OCI-LY7 (cell line): Measurements from ENCODE around the gene ATP5F1C. TPM values are rescaled to one million over a fixed set of nuclear protein-coding genes. Genes with fewer than 3 reads are reported as not detected.

ENCODE experiments used
- BruUV-seq: library from RNA; stranded (reverse); fragments of 400-500 nt; replicated peaks from 2 replicates; lab custom pipeline; 2021; lab: Mats Ljungman, UMichigan
- CTCF ChIA-PET: fragments of 300-600 bp; sonication (Branson Sonifier 250); formaldehyde crosslinking; loops from one replicate; lab custom pipeline; 2022; ENCODE audit warnings: antibody characterized with exemption; ENCODE audit not compliant: unreplicated experiment; lab: Charles Lee
- POLR2A ChIA-PET: fragments of 300-600 bp; sonication (Branson Sonifier 250); formaldehyde crosslinking; loops from one replicate; lab custom pipeline; 2022; ENCODE audit warnings: antibody characterized with exemption; lab: Charles Lee
- DNase-seq: peaks from one replicate; pipeline ENCODE4 v3.0.0-alpha.2; 2015; ENCODE audit warnings: low spot score
- H2AFZ ChIP-seq: fragments of 200-600 bp; sonication (generic), shearing (Covaris generic); 2 replicates; pipeline ENCODE4 v1.6.1; 2014; ENCODE audit warnings: mild to moderate bottlenecking, antibody characterized with exemption, low read length, moderate library complexity
- H3K27ac ChIP-seq: fragments of 200-600 bp; sonication (generic); 2 replicates; pipeline ENCODE4 v1.5.1; 2014; ENCODE audit warnings: mixed run types, low read depth, mild to moderate bottlenecking, moderate library complexity, low read length, inconsistent platforms; ENCODE audit not compliant: poor library complexity, severe bottlenecking
- H3K36me3 ChIP-seq: fragments of 200-600 bp; sonication (generic); 2 replicates; pipeline ENCODE4 v1.6.1; 2014; ENCODE audit warnings: mild to moderate bottlenecking, antibody characterized with exemption, low read length, moderate library complexity, mixed read lengths; ENCODE audit not compliant: insufficient read depth
- H3K4me1 ChIP-seq: fragments of 200-600 bp; sonication (generic); 2 replicates; pipeline ENCODE4 v1.5.1; 2014; ENCODE audit warnings: mild to moderate bottlenecking, low read length; ENCODE audit not compliant: insufficient read depth, poor library complexity, severe bottlenecking
- H3K4me2 ChIP-seq: fragments of 200-600 bp; sonication (generic); 2 replicates; pipeline ENCODE4 v1.6.1; 2014; ENCODE audit warnings: mild to moderate bottlenecking, low read length
- H3K4me3 ChIP-seq: fragments of 200-600 bp; sonication (generic); 2 replicates; pipeline ENCODE4 v1.5.1; 2014; ENCODE audit warnings: mild to moderate bottlenecking, low read depth, low read length; ENCODE audit not compliant: poor library complexity, severe bottlenecking
- H3K79me2 ChIP-seq: fragments of 200-600 bp; sonication (generic); 2 replicates; pipeline ENCODE4 v1.6.1; 2016; ENCODE audit warnings: low read depth, mild to moderate bottlenecking, low read length, moderate library complexity, mixed read lengths; ENCODE audit not compliant: insufficient read depth
- H3K9me2 ChIP-seq: fragments of 200-600 bp; sonication (generic); 2 replicates; pipeline ENCODE4 v1.6.1; 2016; ENCODE audit warnings: mild to moderate bottlenecking, low read length, mixed read lengths; ENCODE audit not compliant: insufficient read depth
- H3K9me3 ChIP-seq: fragments of 200-600 bp; sonication (generic); 2 replicates; pipeline ENCODE4 v1.6.1; 2014; ENCODE audit warnings: mild to moderate bottlenecking, mixed run types, low read length, mixed read lengths
- H4K20me1 ChIP-seq: fragments of 200-600 bp; sonication (generic); 2 replicates; pipeline ENCODE4 v1.6.1; 2014; ENCODE audit warnings: mild to moderate bottlenecking, antibody characterized with exemption, low read length, moderate library complexity, mixed read lengths; ENCODE audit not compliant: insufficient read depth
- CTCF ChIP-seq: fragments of 200-600 bp; sonication (generic); conservative IDR thresholded peaks from 2 replicates; pipeline ENCODE4 v1.5.1; 2014; ENCODE audit warnings: mild to moderate bottlenecking, antibody characterized with exemption, low read length, moderate library complexity, mixed read lengths
- EZH2phosphoT487 ChIP-seq: fragments of 200-600 bp; sonication (generic); IDR thresholded peaks from 2 replicates; pipeline ENCODE4 v1.6.1; 2018; ENCODE audit warnings: low read depth, borderline replicate concordance, mild to moderate bottlenecking, mixed run types, antibody characterized with exemption, low read length, moderate library complexity, mixed read lengths
- intact Hi-C: fragments of 100-400 bp; cut with micrococcal nuclease; formaldehyde crosslinking; loops from one replicate; pipeline ENCODE4 v1.10.0; 2022; ENCODE audit not compliant: unreplicated experiment
- total RNA-seq, 2 experiments: library from RNA; depleted of rRNA in 1 of 2; stranded (reverse); fragments of >200 nt in 1 of 2; shearing (Covaris generic) in 1 of 2; gene quantifications; 2 replicates each; pipeline ENCODE4 v1.2.3, GENCODE V29; 2014 to 2022

The ATP5F1C gene
- total RNA-seq, 2 experiments from 2014 or later: 242 to 283 TPM

DNA sequence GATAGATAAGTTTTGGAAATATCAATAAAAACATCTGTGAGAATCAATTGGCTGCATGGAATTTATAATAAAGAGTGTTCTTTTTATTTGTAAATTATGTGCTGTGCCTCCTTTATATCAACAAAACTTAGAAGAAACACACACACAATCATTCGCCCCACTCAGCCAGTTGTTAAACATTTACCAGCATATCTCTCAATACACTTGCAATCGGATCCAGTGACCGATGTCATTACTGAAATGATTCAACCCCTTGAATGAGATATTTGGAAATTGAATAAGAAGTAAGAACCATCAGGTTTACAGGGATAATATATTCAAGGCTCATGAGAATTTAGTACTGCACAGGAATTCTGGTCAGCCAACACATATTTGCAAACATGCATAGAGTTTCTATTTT, 65.9 kb downstream of the ATP5F1C start:
- BruUV-seq: no TSS peak
- no peaks in the 10 kb centered on the region for H3K36me3 ChIP-seq

GRCh38 chr10:7855205-7855604, 67.2 kb downstream of the ATP5F1C start:
- no peaks in the 10 kb centered on the region for H3K9me2 ChIP-seq
- no peaks in the 10 kb centered on the region for H3K36me3 ChIP-seq
- CTCF ChIA-PET: no interaction called here
- H3K4me2 ChIP-seq: no peak overlapping the region
- TF ChIP-seq EZH2phosphoT487: no peak
- TF ChIP-seq CTCF: no peak
- intact Hi-C loops: no loop called here
- no peak overlapping the region for H3K4me3 ChIP-seq
- H4K20me1 ChIP-seq: peaks cover 3% of the 10 kb centered on the region; the same call in 1 of the 2 replicates
- H3K9me3 ChIP-seq: no peaks in the 10 kb centered on the region
- DNase-seq: no peak
- no TSS peak for BruUV-seq
- POLR2A ChIA-PET: interaction anchor here (0.6 to 1.0 kb wide), 3 partner anchors 12 to 70 kb away, joined by 3 to 4 read pairs (median 3); no protein-coding TSS in a partner anchor
- no peaks in the 10 kb centered on the region for H3K79me2 ChIP-seq
- H2AFZ ChIP-seq: no peak overlapping the region
- H3K27ac ChIP-seq: no peak overlapping the region
- no peaks in the 10 kb centered on the region for H3K4me1 ChIP-seq

More for the DNA sequence above, 65.9 kb downstream of the ATP5F1C start:
- Histone ChIP-seq H3K4me3 (no peak overlapping the region), H3K9me3 (no peaks in the 10 kb centered on the region), H3K4me2 (no peak overlapping the region), H3K9me2 (no peaks in the 10 kb centered on the region), H4K20me1 (peaks cover 3% of the 10 kb centered on the region; the same call in 1 of the 2 replicates), H3K27ac (no peak overlapping the region), H3K79me2 (0 out of 2 replicates have a peak, but pooled peaks cover 3% of the 10 kb centered on the region), H3K4me1 (no peaks in the 10 kb centered on the region), H2AFZ (no peak overlapping the region)
- intact Hi-C loops: no loop called here
- DNase-seq: no peak
- TF ChIP-seq EZH2phosphoT487: no peak
- TF ChIP-seq CTCF: no peak
- POLR2A ChIA-PET: no interaction called here
- CTCF ChIA-PET: no interaction called here

GRCh38 chr10:7856678-7857077, 68.7 kb downstream of the ATP5F1C start:
- Histone ChIP-seq H3K9me3 (peaks cover 4% of the 10 kb centered on the region), H3K79me2 (no peaks in the 10 kb centered on the region), H2AFZ (no peak overlapping the region), H3K36me3 (no peaks in the 10 kb centered on the region), H3K9me2 (no peaks in the 10 kb centered on the region), H3K4me3 (no peak overlapping the region), H3K4me1 (no peaks in the 10 kb centered on the region), H4K20me1 (no peaks in the 10 kb centered on the region), H3K27ac (no peak overlapping the region), H3K4me2 (no peak overlapping the region)
- TF ChIP-seq CTCF (no peak), EZH2phosphoT487 (no peak)
- POLR2A ChIA-PET: interaction anchor here (1.0 kb wide), 1 partner anchor 14 kb away, joined by 4 read pairs; no protein-coding TSS in a partner anchor
- intact Hi-C loops: no loop called here
- DNase-seq: no peak
- BruUV-seq: no TSS peak
- CTCF ChIA-PET: no interaction called here
